Breast epithelium (tissue), 4 donors: ENCODE data around the gene MSN. TPM values are rescaled to one million over a fixed set of nuclear protein-coding genes. Genes with fewer than 3 reads are reported as not detected.
A peak's percentile ranks its signal among the peaks of the same experiment; 100 is the strongest.

ENCODE experiments used
- DNase-seq, 2 donors: peaks; one replicate each; pipeline ENCODE4 v3.0.0-alpha.2; 2019; ENCODE audit warnings: low spot score in 2 of 2
- H3K27ac ChIP-seq, 2 donors: fragments of 200-600 bp; sonication (generic) in 1 of 2; one replicate each; pipeline ENCODE4 v1.5.1; 2016 to 2019; ENCODE audit warnings: mild to moderate bottlenecking in 1 of 2
- H3K27me3 ChIP-seq, 2 donors: fragments of 200-600 bp; sonication (generic) in 1 of 2; one replicate each; pipeline versions ENCODE4 v1.5.1 to v1.6.0; 2017 to 2019; ENCODE audit warnings: control low read depth in 1 of 2, mild to moderate bottlenecking in 1 of 2
- H3K36me3 ChIP-seq: fragments of 200-600 bp; one replicate; pipeline ENCODE4 v1.5.1; 2019
- H3K4me1 ChIP-seq, 2 donors: fragments of 200-600 bp; sonication (generic); one replicate each; pipeline ENCODE4 v1.5.1; 2016 to 2019; ENCODE audit warnings: control low read depth in 1 of 2
- H3K4me3 ChIP-seq, 3 donors: fragments of 200-600 bp; sonication (generic); 1 replicate in 2 of 3; 2 replicates in 1 of 3; pipeline ENCODE4 v1.5.1; 2016 to 2019; ENCODE audit warnings: mild to moderate bottlenecking in 3 of 3, moderate library complexity in 2 of 3
- H3K9me3 ChIP-seq, 2 donors: fragments of 200-600 bp; sonication (generic) in 1 of 2; one replicate each; pipeline ENCODE4 v1.5.1; 2016 to 2019; ENCODE audit warnings: control low read depth in 1 of 2
- POLR2A ChIP-seq: fragments of 450-650 bp; IDR thresholded peaks from one replicate; pipeline ENCODE4 v1.6.1; 2016; ENCODE audit warnings: antibody characterized with exemption, mild to moderate bottlenecking, moderate library complexity
- POLR2AphosphoS5 ChIP-seq, 3 donors: sonication (generic); formaldehyde crosslinking; IDR thresholded peaks; one replicate each; pipeline ENCODE4 v1.6.1; 2017; ENCODE audit warnings: antibody characterized with exemption in 3 of 3
- intact Hi-C: fragments of 100-400 bp; cut with DNase I; formaldehyde crosslinking; loops from one replicate; pipeline ENCODE4 v1.15.1; 2023; ENCODE audit warnings: low total_unique reads
- total RNA-seq, 3 donors: library from RNA; depleted of rRNA; stranded (reverse); fragments of >200 nt; gene quantifications; one replicate each; pipeline ENCODE4 v1.1.0, GENCODE V29; 2016
- TF ChIP-seq, protein P1 (sequence below), 3 donors: fragments of 450-650 bp; IDR thresholded peaks; one replicate each; pipeline ENCODE4 v1.5.1; 2016 to 2017; ENCODE audit warnings: antibody characterized with exemption in 3 of 3, mild to moderate bottlenecking in 3 of 3, moderate library complexity in 3 of 3

The MSN gene
- total RNA-seq, 3 donors from 2014 or later, result 132 to 190 (median 182) TPM

DNA sequence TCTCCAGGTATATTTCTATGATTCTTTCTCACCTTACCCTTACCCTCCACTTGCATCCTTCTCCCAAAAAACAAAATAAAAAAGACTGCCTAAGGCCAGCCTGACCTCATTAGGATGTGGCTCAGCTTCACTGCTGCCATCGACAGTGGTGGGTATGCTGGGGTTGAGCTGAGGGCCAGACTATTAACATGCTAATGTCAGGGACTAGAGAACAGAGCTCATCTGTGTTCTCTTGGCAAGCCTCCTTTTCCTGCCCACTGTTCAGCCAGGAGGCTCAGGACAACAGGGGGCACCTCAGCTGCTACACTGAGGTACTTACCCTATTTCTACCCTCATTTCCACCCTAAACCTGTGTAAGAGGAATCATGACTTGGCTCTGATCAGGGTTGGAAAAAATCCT is 59.3 kb downstream of the MSN start:
- H3K9me3 ChIP-seq, result peaks cover 0 to 7% of the 10 kb centered on the region in 2 donors
- no peaks in the 10 kb centered on the region for H3K4me1 ChIP-seq
- H3K27me3 ChIP-seq, result peaks cover 0 to 13% of the 10 kb centered on the region in 2 donors
- intact Hi-C loops, result no loop called here
- no peaks in the 10 kb centered on the region for H3K36me3 ChIP-seq
- no peak overlapping the region for H3K27ac ChIP-seq
- TF ChIP-seq, protein P1, sequence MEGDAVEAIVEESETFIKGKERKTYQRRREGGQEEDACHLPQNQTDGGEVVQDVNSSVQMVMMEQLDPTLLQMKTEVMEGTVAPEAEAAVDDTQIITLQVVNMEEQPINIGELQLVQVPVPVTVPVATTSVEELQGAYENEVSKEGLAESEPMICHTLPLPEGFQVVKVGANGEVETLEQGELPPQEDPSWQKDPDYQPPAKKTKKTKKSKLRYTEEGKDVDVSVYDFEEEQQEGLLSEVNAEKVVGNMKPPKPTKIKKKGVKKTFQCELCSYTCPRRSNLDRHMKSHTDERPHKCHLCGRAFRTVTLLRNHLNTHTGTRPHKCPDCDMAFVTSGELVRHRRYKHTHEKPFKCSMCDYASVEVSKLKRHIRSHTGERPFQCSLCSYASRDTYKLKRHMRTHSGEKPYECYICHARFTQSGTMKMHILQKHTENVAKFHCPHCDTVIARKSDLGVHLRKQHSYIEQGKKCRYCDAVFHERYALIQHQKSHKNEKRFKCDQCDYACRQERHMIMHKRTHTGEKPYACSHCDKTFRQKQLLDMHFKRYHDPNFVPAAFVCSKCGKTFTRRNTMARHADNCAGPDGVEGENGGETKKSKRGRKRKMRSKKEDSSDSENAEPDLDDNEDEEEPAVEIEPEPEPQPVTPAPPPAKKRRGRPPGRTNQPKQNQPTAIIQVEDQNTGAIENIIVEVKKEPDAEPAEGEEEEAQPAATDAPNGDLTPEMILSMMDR (IDR thresholded peaks at IDR 0.05), result no peak
- TF ChIP-seq POLR2A (no peak), POLR2AphosphoS5 (IDR thresholded peaks at IDR 0.05) (no peak)
- DNase-seq, result no peak
- no peak overlapping the region for H3K4me3 ChIP-seq

DNA sequence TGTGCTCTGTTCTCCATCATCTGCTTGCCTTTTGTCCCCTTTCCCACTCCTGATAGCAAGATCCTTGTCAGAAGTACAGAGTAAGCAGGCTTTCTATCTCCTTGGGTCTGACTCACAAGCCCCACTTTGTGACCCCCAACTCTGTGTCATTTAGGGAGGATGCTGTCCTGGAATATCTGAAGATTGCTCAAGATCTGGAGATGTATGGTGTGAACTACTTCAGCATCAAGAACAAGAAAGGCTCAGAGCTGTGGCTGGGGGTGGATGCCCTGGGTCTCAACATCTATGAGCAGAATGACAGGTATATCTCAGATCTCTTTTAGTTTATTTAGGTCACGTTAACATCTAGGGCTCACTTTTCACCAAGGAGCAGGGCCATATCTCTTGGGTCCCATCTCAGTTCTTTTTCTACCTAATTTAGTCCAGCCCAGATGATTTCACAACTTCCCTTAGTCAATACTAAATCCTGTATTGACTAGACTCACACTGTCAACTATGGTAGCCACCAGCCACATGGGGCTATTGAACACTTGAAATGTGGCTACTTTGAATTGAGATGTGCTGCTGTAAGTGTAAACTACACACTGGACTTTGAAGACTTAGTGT is 64.3 kb downstream of the MSN start:
- Histone ChIP-seq H3K27ac (no peak overlapping the region), H3K4me3 (no peak overlapping the region), H3K36me3 (no peaks in the 10 kb centered on the region), H3K9me3 (no peaks in the 10 kb centered on the region), H3K27me3 (peaks cover 0 to 8% of the 10 kb centered on the region in 2 donors), H3K4me1 (no peaks in the 10 kb centered on the region)
- intact Hi-C loops, result no loop called here
- DNase-seq, result no peak
- TF ChIP-seq POLR2A (no peak), POLR2AphosphoS5 (IDR thresholded peaks at IDR 0.05) (no peak)
- TF ChIP-seq, protein P1 (IDR thresholded peaks at IDR 0.05), result no peak

DNA sequence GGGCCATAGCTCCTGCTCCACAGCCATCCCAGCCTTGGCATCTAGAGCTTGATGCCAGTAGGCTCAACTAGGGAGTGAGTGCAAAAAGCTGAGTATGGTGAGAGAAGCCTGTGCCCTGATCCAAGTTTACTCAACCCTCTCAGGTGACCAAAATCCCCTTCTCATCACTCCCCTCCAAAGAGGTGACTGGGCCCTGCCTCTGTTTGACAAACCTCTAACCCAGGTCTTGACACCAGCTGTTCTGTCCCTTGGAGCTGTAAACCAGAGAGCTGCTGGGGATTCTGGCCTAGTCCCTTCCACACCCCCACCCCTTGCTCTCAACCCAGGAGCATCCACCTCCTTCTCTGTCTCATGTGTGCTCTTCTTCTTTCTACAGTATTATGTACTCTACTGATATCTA is 73.5 kb downstream of the MSN start:
- H3K4me3 ChIP-seq, result no peak overlapping the region
- TF ChIP-seq POLR2AphosphoS5 (IDR thresholded peaks at IDR 0.05) (no peak), POLR2A (no peak)
- TF ChIP-seq, protein P1 (IDR thresholded peaks at IDR 0.05), result no peak

DNA sequence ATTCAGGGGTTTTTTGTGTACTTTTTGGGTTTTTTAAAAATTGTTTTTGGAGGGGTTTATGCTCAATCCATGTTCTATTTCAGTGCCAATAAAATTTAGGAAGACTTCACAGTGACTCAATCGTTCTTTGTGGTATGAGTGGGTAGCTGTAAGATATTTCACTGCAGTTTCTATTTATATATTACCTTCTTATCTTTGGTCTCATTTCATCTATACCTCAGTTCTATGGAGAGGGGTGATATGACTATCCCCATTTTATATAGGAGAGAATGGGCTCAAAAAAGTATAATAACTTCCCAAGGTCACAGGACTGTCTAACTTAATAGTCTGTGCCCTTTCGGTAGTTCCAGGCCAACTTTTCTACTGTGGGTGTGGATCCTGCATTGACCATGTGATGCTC is 74.4 kb downstream of the MSN start:
- no peaks in the 10 kb centered on the region for H3K9me3 ChIP-seq
- H3K27me3 ChIP-seq, result peaks cover 0 to 7% of the 10 kb centered on the region in 2 donors
- DNase-seq, result no peak
- H3K4me1 ChIP-seq, result no peaks in the 10 kb centered on the region
- intact Hi-C loops, result no loop called here
- H3K36me3 ChIP-seq, result no peaks in the 10 kb centered on the region
- TF ChIP-seq POLR2AphosphoS5 (IDR thresholded peaks at IDR 0.05) (no peak), POLR2A (no peak)
- TF ChIP-seq, protein P1 (IDR thresholded peaks at IDR 0.05), result no peak
- no peak overlapping the region for H3K27ac ChIP-seq
- H3K4me3 ChIP-seq, result no peak overlapping the region

More for the DNA sequence above, 73.5 kb downstream of the MSN start:
- Histone ChIP-seq H3K4me1 (no peaks in the 10 kb centered on the region), H3K27ac (no peak overlapping the region), H3K27me3 (peaks cover 0 to under 1% of the 10 kb centered on the region in 2 donors), H3K9me3 (no peaks in the 10 kb centered on the region), H3K36me3 (no peaks in the 10 kb centered on the region)
- DNase-seq, result no peak
- intact Hi-C loops, result no loop called here

DNA sequence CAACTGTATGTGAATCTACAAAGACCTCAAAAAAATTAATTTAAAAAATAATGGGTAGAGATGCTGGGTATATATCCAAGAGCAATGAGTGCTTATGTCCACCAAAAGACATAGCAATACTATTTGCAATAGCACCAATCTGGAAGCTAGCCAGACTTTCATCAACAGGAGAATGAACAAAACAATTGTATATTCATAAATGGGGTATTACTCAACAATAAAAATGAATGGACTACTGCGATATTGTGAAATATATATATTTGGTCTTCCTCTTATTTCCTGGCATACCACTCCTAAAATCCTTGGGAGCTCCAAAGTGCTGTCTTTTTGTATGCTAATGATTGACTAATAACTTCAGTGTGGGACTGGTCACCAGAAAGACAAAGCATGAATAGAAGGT is 77.5 kb downstream of the MSN start:
- intact Hi-C loops, result no loop called here
- H3K36me3 ChIP-seq, result no peaks in the 10 kb centered on the region

More for the DNA sequence above, 77.5 kb downstream of the MSN start:
- TF ChIP-seq, protein P1 (IDR thresholded peaks at IDR 0.05), result no peak
- TF ChIP-seq POLR2AphosphoS5 (IDR thresholded peaks at IDR 0.05) (no peak), POLR2A (no peak)
- no peaks in the 10 kb centered on the region for H3K9me3 ChIP-seq
- peaks cover 0 to 24% of the 10 kb centered on the region in 2 donors for H3K27me3 ChIP-seq
- peak overlapping the region in 1 of 2 donors; percentile 25 for H3K27ac ChIP-seq
- no peak for DNase-seq
- H3K4me3 ChIP-seq, result no peak overlapping the region
- H3K4me1 ChIP-seq, result no peaks in the 10 kb centered on the region
